GM19397 (cell line): Measurements from ENCODE around the gene KCNIP3.

ENCODE experiments used
- ATAC-seq: cut with Tn5 transposase; IDR thresholded peaks from one replicate; pipeline ENCODE4 v1.9.1; 2021; ENCODE audit warnings: mild to moderate bottlenecking, moderate library complexity; ENCODE audit not compliant: unreplicated experiment

KCNIP3 gene

DNA sequence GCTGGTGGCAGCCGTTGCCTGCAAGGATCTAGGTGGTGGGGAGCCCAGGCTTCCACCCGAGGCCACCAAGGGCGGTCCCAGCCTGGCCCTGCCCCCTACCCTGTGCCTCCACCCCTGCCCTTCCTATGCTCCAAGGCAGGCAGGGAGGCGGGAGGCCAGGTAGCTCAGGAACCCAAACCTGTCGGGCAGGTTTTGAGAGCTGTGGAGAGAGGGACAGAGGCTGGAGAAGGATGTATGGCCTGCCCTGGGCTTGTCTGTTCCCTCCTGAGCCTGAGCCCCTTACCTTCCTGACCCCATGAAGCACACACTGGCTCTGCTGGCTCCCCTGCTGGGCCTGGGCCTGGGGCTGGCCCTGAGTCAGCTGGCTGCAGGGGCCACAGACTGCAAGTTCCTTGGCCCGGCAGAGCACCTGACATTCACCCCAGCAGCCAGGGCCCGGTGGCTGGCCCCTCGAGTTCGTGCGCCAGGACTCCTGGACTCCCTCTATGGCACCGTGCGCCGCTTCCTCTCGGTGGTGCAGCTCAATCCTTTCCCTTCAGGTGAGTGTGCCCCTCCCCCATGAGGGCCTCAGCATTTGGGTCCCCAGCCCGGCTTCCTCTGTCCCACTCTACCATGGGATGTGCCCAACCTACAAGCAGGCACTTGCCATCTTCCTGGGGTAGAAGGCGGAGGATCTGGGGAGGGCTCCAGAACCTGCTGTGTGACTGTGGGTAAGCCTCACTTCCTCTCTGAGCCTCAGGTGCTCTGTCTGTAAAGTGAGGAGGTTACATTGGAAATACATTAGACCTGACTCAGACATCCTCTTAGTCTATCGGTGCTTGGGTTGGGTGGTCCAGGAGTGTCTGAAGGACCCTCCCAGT is 22.6 kb upstream of the KCNIP3 start, which contains the start of gene PROM2:
Gene PROM2 (plus strand): TSS at position 159 of the 860 bp plus-strand sequence. CDS start 137 bp downstream, at position 296.
- ATAC-seq, result no peak

DNA sequence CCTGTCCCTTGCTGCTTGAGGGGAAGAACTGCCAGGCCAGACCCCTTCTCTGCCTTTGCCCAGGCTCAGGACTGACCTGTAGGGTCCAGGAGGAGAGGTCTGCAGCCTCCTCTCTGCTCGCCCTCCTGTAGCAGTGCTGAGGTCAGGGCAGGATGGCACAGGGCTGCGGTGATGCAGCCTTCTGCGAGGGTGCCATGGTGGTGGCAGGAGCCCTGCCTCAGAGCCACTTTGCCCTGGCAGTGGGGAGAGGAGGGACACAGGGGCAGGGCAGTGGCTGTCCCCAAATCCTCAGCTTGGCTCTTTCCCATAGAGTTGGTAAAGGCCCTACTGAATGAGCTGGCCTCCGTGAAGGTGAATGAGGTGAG is 22.0 kb upstream of the KCNIP3 start:
- no peak for ATAC-seq

DNA sequence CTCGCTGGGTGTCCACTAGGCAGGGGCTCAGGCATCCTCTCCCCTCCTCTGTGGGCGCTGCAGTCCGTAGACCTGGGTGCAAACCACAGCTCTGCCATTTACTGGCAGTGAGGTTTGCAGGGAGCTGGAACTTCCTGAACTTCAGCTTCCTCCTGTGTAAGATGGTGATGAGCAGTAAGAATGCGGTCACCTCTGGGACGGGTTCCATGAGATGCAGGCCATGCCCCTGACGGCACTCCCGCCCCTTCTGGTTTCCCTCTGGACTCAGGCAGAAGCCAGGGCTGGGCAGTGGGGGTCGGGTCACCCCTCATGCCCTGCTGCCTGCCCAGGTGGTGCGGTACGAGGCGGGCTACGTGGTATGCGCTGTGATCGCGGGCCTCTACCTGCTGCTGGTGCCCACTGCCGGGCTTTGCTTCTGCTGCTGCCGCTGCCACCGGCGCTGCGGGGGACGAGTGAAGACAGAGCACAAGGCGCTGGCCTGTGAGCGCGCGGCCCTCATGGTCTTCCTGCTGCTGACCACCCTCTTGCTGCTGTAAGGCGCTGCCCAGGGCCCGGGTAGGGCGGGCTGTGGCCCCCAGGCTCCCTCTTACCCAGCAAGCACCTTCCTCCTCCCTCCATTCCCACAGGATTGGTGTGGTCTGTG is 21.4 kb upstream of the KCNIP3 start:
- no peak for ATAC-seq

DNA sequence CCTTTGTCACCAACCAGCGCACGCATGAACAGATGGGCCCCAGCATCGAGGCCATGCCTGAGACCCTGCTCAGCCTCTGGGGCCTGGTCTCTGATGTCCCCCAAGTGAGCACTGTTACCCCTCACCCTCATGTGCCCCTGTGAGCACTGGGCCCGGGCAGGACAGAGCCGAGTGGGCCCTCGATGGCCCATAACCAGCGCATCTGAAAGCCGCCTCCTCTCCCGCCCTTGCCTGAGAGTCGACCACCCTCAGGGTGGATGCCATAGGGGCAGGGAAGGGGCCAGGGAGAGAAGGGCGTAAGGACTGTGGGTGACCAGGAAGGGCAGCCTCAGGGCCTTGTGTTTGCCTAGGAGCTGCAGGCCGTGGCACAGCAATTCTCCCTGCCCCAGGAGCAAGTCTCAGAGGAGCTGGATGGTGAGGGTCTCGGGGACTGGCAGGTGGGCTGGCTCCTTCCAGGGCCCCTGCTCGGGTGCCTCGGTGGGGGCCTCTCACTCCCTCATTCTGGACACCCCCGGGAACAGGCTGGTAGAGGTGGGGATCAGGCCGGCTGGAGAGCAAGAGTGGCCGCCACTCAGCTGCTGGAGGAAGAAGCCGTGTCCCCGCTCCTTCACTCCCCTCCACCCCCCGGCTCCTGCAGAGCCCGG is 20.8 kb upstream of the KCNIP3 start:
- no peak for ATAC-seq

DNA sequence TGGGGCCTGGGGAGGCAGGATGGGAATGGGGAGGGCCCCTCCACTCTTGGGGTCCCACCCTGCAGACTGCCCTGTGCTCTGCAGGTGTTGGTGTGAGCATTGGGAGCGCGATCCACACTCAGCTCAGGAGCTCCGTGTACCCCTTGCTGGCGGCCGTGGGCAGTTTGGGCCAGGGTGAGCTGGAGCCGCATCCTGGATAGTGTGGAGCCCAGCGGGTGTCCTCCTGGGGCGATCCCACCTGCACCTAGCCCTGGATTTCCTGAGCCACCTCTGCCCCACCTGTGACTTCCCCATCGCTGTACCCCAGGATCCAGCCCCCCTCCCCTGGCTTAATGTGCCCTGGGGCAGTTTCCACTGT is 20.3 kb upstream of the KCNIP3 start:
- no peak for ATAC-seq

DNA sequence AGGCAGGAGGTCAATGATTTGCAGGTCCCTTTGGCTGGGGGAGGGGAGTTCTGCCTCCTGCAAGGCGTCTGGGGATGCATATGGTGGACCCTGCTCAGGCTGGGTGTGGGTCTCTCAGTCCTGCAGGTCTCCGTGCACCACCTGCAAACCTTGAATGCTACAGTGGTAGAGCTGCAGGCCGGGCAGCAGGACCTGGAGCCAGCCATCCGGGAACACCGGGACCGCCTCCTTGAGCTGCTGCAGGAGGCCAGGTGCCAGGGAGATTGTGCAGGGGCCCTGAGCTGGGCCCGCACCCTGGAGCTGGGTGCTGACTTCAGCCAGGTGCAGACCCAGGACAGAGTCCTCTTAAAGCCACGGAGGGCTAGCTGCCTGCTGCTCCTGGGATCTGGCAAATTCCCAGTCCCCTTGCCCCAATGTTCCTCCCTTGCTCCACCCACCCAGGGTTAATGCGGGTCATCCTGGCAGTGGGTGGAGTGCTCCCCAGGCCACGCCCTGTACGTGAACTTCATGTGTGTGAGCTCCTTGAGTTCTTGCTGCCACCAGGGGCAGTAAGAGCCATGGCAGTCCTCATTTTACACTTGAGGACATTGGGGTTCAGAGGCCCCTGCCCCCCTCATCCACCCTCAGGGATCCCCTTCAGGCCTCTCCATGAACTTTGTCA is 19.8 kb upstream of the KCNIP3 start:
- ATAC-seq, result no peak

DNA sequence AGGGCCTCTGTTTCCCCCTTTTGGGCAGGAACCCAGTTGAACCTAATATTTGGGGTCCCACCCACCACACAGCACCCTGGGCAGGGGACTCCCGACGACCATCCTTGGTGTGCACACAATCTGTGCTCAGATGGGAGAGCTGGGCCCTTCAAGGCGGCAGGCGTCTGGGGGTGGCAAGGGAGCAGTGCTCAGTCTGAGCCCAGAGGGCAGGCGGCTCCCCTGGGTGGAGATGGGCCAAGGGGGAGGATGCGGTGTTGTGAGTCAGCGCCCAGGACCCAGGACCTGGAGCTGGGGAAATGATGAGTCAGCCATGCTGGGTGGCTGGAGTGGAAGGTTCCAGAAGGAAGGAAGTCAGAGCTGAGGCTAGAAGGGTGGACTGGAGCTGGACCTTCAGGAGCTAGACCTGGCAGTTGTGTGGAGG is 19.1 kb upstream of the KCNIP3 start:
- no peak for ATAC-seq

DNA sequence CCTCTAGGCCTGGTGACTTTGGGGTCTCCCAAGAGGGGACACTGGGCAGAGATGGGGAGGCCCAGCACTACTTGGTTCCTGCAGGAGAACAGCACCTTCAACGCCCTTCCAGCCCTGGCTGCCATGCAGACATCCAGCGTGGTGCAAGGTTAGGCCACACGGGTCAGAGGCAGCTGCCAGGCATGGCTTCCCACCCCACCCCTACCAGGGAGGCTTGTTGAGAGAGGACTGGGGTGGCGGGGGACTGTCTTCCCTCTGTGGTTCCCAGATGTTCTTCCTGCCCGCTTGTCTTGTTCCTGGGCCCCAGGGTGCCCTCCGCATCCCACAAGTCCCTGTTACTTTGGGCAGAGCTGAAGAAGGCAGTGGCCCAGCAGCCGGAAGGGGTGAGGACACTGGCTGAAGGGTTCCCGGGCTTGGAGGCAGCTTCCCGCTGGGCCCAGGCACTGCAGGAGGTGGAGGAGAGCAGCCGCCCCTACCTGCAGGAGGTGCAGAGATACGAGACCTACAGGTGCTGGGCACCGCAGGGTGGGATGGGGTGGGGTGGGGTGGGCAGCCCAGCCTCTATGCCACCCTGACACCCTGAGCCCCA is 18.4 kb upstream of the KCNIP3 start:
- ATAC-seq, result no peak

DNA sequence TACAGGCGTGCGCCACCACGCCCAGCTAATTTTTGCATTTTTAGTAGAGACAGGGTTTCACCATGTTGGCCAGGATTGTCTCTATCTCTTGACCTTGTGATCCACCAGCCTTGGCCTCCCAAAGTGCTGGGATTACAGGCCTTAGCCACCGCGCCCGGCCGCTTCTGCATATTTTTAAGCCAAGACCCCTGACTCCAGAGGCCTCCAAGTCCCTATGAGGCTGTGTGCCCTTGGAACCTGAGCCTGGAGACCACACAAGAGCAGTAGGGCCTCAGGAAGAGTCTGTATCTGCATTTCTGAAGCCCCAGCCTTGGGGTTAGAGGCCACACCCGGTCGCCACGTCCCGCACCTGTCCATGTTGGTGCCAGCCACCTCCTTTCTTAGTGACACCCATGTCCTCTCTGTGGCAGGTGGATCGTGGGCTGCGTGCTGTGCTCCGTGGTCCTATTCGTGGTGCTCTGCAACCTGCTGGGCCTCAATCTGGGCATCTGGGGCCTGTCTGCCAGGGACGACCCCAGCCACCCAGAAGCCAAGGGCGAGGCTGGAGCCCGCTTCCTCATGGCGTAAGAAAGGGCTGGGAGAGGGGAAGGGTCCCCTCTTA is 17.6 kb upstream of the KCNIP3 start:
- no peak for ATAC-seq

DNA sequence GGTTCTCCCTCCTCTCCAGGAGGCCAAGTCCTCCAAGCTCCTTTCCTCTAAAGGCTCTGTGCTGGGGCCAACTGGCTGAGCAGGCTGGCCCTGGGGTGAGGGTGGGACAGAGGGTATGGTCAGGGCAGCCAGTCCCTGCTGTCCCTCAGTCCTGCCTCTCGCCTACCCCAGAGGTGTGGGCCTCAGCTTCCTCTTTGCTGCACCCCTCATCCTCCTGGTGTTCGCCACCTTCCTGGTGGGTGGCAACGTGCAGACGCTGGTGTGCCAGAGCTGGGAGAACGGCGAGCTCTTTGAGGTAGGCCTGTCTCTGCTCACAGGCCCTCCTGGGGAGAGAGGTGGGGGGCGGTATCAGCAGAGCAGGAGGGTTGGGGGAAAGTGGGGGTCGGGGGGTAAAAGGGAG is 16.1 kb upstream of the KCNIP3 start:
- no peak for ATAC-seq

DNA sequence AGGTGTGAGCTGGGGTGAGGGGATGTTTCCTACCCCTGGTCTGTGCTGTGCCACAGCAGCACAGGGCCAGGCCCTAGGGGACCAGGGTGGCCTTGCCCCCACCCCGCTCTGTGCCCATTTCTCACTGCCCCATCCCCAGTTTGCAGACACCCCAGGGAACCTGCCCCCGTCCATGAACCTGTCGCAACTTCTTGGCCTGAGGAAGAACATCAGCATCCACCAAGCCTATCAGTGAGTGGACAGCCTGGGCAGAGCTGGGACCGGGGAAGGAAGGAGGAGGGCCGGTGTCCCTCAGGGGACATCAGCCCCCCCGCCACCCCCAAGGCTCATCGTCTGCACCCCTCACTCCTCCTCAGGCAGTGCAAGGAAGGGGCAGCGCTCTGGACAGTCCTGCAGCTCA is 15.4 kb upstream of the KCNIP3 start:
- no peak for ATAC-seq

DNA sequence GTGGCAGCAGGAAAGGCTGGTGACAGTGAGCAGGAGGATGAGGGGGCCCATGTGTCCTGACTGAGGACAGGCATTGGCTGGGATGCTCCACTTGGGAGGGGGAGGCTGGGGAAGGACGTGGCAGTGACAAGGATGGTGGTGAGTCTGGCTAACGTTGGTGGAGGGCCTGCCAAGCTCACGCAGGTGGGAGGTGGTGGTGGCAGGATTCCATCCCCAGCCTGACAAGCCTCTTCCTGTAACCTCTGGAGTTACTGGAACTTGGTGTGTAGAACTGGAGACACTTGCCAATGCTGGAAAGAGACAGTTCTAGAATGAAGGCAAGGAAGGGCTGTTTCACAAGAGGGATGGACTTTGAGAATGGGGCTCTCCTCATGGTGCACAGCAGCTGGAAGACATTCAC is 14.7 kb upstream of the KCNIP3 start:
- ATAC-seq, result no peak

DNA sequence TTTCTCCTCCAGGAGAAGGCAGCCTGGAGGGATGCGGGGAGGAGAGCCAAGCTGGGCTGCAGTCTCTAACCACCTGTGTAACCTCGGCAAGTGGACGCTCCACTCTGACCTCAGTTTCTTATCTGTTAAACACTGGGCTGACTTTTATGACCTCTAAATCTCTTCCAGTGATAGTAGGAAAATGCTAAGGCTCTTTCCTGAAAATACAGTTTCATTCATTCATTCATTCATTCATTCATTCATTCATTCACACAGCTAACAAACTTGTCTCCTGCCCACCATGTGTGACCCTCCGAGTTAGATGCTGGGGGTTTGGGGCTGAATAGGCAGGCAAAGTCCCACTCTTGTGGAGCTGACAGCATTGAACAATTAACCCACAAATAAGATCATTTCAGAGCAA is 13.6 kb upstream of the KCNIP3 start:
- no peak for ATAC-seq

DNA sequence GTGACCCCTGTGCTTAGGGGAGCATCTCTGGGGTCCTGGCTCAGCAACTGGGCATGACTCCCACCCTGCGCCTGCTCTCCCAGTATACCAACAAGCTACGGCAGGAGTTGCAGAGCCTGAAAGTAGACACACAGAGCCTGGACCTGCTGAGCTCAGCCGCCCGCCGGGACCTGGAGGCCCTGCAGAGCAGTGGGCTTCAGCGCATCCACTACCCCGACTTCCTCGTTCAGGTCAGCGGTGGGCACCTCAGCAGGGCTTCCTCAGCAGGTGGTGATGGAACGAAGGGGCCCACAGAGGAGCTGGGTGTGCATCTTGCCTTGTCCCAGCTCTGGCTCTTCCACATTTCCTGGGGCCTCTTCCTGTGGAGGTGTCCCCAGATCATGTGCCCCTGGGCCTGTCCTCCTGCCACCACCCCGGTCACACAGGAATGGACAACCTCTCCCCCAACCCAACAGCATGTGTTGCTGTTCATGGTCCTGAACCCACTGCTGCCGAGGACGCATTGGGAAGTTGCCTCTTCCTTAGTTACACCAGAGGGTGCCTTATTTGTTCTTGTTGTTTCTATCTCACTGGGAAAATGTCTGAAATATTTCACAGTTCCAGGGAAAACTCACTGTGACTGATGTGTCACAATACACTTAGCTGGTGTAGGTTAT is 12.1 kb upstream of the KCNIP3 start:
- ATAC-seq, result no peak

DNA sequence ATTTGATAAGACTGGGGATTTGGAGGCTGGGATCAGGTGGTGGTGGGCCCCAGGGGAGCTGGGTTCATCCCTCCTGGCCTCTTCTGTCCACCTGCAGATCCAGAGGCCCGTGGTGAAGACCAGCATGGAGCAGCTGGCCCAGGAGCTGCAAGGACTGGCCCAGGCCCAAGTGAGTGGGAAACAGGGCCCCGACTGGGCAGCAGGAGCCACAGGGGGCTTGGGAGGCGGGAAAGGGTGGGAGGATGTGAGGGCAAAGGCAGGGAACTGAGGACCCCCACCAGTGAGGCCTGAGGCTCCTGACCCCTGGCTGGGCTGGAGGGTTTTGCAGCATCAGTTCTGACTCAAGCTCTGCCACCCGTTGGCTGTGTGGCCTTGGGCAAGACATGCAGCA is 11.6 kb upstream of the KCNIP3 start:
- no peak for ATAC-seq

DNA sequence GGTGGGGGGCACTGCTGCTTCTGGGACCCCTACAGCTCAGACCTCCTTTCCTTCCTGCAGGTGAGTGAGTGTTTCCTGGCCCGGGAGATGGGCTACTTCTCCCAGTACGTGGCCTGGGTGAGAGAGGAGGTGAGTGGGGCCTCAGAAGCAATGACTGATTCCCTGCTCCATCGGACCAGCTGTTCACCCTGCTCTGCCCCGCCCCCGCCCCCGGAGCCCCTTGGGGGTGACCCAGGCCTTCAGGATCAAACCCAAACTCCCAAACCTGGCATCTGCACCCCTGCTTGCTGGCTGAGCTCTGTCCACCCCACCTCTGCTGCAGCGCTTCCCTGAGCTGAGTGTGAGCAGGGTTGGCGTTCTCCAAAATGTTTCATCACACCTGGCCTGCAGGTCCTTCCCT is 9.8 kb upstream of the KCNIP3 start:
- no peak for ATAC-seq

DNA sequence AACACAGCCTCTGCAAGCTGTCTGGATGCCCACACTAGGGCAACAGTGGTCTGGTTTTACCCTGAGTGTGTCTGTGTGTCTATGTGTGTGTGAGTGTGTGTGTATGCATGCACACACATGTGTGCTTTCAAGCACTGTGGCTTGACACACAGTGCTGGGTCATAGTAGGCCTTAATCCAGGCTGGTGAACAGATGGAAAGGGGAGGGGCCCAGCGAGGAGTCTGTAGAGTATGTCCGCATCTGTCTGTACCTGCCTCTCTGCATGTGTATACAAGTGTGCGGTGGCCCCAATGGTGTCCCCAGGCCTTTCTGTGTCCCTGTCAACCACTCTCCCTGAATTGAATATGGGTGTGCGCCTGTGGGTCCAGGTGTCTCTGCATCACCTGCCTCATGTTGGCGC is 9.3 kb upstream of the KCNIP3 start:
- ATAC-seq, result no peak

DNA sequence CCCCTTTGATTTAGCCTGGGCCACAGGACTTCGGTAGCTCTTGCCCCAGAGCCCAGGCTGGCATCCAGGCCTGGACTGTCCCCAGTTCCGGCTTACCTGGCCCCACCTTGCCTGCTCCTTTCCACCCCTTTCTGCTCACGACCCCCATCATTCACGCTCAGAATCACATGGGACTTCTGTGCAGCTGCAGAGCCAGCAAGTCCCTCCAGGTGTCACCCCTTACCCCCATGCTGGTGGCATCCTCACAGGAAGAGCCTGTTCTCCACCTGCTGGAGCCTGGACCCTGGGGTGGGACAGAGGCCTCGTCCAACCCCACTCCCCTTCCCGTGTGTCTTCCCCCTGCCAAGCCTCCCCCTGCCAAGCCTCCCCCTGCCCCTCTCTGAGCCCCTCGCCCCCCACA is 7.9 kb upstream of the KCNIP3 start:
- no peak for ATAC-seq

DNA sequence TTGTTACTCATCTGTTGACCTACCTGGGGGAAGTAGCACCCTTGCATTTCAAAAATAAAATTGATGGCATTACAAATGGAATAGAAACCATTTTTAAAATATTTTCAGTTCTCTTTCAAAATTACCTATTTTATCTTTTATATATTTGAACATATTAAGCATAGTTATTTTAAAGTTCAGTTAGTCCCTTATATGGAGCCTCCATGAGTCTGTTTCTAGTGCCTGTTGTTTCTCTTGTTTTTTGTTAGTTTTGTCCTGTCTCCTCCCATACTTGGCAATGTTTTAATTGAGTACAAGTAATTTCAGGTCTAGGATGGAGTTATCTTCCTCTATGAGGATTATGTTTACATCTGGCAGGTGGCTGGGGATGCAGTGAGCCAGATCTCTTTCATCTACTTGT is 5.9 kb upstream of the KCNIP3 start:
- no peak for ATAC-seq

DNA sequence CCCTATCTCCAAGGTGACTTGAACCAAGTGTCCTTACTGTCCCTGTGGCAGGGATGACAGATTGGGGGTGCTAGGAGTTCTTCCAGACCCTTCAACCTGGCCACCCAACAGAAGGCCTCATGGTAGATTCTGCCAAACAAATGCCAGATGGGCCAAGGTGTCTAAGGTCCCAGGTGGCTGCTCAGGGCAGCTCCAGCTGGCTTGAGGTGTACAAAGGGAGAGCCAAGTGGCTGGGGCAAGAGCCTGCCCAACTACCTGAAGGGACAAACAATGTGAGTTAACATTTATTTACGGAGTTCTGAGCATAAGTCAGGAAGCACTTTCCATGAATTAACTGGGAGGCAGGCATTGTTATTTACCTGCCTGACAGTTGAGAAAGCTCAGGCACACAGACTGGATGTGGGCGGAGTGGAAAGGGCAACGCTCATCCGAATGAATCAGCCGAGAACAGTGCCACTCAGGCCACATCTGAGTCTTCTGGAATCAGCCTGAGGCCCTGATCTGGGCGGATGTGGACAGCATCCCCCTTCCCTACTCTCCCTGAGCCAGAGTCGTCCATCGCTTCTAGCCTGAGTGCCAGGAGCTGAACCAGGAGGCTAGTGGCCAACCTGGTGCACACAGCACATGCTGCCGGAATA is 4.4 kb upstream of the KCNIP3 start:
- ATAC-seq, result no peak
